DOHH2 (cell line): ENCODE data around the gene RPUSD2.
A peak's percentile ranks its signal among the peaks of the same experiment; 100 is the strongest.

Source experiments
- H3F3A ChIP-seq: fragments of 200-600 bp; sonication (generic), shearing (Covaris generic); 2 replicates; pipeline ENCODE4 v1.6.0; 2016; ENCODE audit warnings: antibody characterized with exemption, mild to moderate bottlenecking; ENCODE audit not compliant: control insufficient read depth, insufficient read depth
- H3K27ac ChIP-seq: fragments of 200-600 bp; sonication (generic); 2 replicates; pipeline ENCODE4 v1.5.1; 2014; ENCODE audit warnings: low read depth, mild to moderate bottlenecking, low read length, moderate library complexity
- H3K27me3 ChIP-seq: fragments of 200-600 bp; sonication (generic); 2 replicates; pipeline ENCODE4 v1.6.1; 2014; ENCODE audit warnings: mild to moderate bottlenecking, low read length, mixed read lengths; ENCODE audit not compliant: control insufficient read depth
- H3K36me3 ChIP-seq: fragments of 200-600 bp; sonication (generic); 2 replicates; pipeline ENCODE4 v1.6.1; 2014; ENCODE audit warnings: mild to moderate bottlenecking, low read length, moderate library complexity, mixed read lengths; ENCODE audit not compliant: control insufficient read depth
- H3K4me1 ChIP-seq: fragments of 200-600 bp; sonication (generic); 2 replicates; pipeline ENCODE4 v1.6.1; 2014; ENCODE audit warnings: mild to moderate bottlenecking, low read length, mixed read lengths; ENCODE audit not compliant: control insufficient read depth
- H3K4me2 ChIP-seq: fragments of 200-600 bp; sonication (generic); 2 replicates; pipeline ENCODE4 v1.6.0; 2014; ENCODE audit warnings: mild to moderate bottlenecking, low read length, moderate library complexity
- H3K4me3 ChIP-seq: fragments of 200-600 bp; sonication (generic); 2 replicates; pipeline ENCODE4 v1.5.1; 2014; ENCODE audit warnings: mild to moderate bottlenecking, low read length, mixed read lengths
- H3K79me2 ChIP-seq: fragments of 200-600 bp; sonication (generic); 2 replicates; pipeline ENCODE4 v1.6.1; 2014; ENCODE audit warnings: mild to moderate bottlenecking, low read length, mixed read lengths; ENCODE audit not compliant: control insufficient read depth
- H3K9me2 ChIP-seq: fragments of 200-600 bp; sonication (generic); replicated peaks from 2 replicates; pipeline ENCODE4 v1.6.1; 2014; ENCODE audit warnings: mild to moderate bottlenecking, low read length, mixed read lengths; ENCODE audit not compliant: control insufficient read depth
- H3K9me3 ChIP-seq: fragments of 200-600 bp; sonication (generic); 2 replicates; pipeline ENCODE4 v1.6.1; 2014; ENCODE audit warnings: antibody characterized with exemption, low read length, mixed read lengths; ENCODE audit not compliant: control insufficient read depth, insufficient read depth
- H4K20me1 ChIP-seq: fragments of 200-600 bp; sonication (generic); 2 replicates; pipeline ENCODE4 v1.6.0; 2014; ENCODE audit warnings: low read depth, mild to moderate bottlenecking, antibody characterized with exemption, low read length, moderate library complexity; ENCODE audit not compliant: control insufficient read depth, insufficient read depth
- CTCF ChIP-seq: fragments of 200-600 bp; sonication (generic); IDR thresholded peaks from one replicate; pipeline ENCODE4 v1.5.1; 2014; ENCODE audit warnings: antibody characterized with exemption, mild to moderate bottlenecking, low read depth, low read length; ENCODE audit not compliant: poor library complexity, severe bottlenecking
- EZH2phosphoT487 ChIP-seq: fragments of 200-600 bp; sonication (generic); IDR thresholded peaks from 2 replicates; pipeline ENCODE4 v1.6.1; 2017; ENCODE audit warnings: borderline replicate concordance, mild to moderate bottlenecking, antibody characterized with exemption, low read length, moderate library complexity, mixed read lengths

Gene RPUSD2

GRCh38 chr15:40543631-40544294, 25.3 kb upstream of the RPUSD2 start:
- Histone ChIP-seq H3K4me3 (no peak overlapping the region), H3F3A (no peaks in the 10 kb centered on the region), H3K27me3 (no peaks in the 10 kb centered on the region), H4K20me1 (no peaks in the 10 kb centered on the region), H3K27ac (no peak overlapping the region), H3K9me2 (no peaks in the 10 kb centered on the region), H3K36me3 (no peaks in the 10 kb centered on the region), H3K4me1 (peaks cover 13% of the 10 kb centered on the region), H3K4me2 (peak overlapping the region; percentile 17), H3K79me2 (no peaks in the 10 kb centered on the region), H3K9me3 (no peaks in the 10 kb centered on the region)
- TF ChIP-seq CTCF, result no peak
- no peak for TF ChIP-seq EZH2phosphoT487

GRCh38 chr15:40545457-40545856, 23.6 kb upstream of the RPUSD2 start:
- no peaks in the 10 kb centered on the region for H4K20me1 ChIP-seq
- no peaks in the 10 kb centered on the region for H3K79me2 ChIP-seq
- H3K4me2 ChIP-seq, result no peak overlapping the region
- H3K36me3 ChIP-seq, result no peaks in the 10 kb centered on the region; the same call in 1 of the 2 replicates
- H3K4me1 ChIP-seq, result peaks cover 19% of the 10 kb centered on the region
- TF ChIP-seq CTCF, result peak; percentile 27
- no peak for TF ChIP-seq EZH2phosphoT487
- H3K4me3 ChIP-seq, result no peak overlapping the region
- no peaks in the 10 kb centered on the region for H3F3A ChIP-seq
- H3K9me2 ChIP-seq, result no peaks in the 10 kb centered on the region
- H3K9me3 ChIP-seq, result no peaks in the 10 kb centered on the region
- H3K27ac ChIP-seq, result no peak overlapping the region
- no peaks in the 10 kb centered on the region for H3K27me3 ChIP-seq

GRCh38 chr15:40548610-40549009, 20.5 kb upstream of the RPUSD2 start:
- Histone ChIP-seq H3K9me2 (no peaks in the 10 kb centered on the region), H3K4me2 (no peak overlapping the region), H3K27ac (no peak overlapping the region), H4K20me1 (no peaks in the 10 kb centered on the region), H3K4me1 (peaks cover 32% of the 10 kb centered on the region), H3K27me3 (no peaks in the 10 kb centered on the region), H3K9me3 (no peaks in the 10 kb centered on the region), H3K36me3 (peaks cover 6% of the 10 kb centered on the region), H3K4me3 (no peak overlapping the region), H3F3A (no peaks in the 10 kb centered on the region), H3K79me2 (no peaks in the 10 kb centered on the region)
- TF ChIP-seq CTCF, result no peak
- TF ChIP-seq EZH2phosphoT487, result no peak
